Keratinocyte (primary cell): ENCODE measurements around the gene RABGGTB. TPM values are rescaled to one million over a fixed set of nuclear protein-coding genes. Genes with fewer than 3 reads are reported as not detected.
"Not testable (repeated sequence)": the region's sequence is repeated elsewhere in the genome, so short reads cannot be mapped to it uniquely, and the experiment has no call there.

ENCODE experiments used
- DNase-seq: peaks from one replicate; pipeline ENCODE4 v3.0.0-alpha.2; 2011; ENCODE audit warnings: low read depth, missing footprints, low spot score
- FAIRE-seq: peaks from 2 replicates; lab custom pipeline; 2011; peaks lifted over from hg19 to GRCh38; lab: Jason Lieb, UNC
- H2AFZ ChIP-seq: 2 replicates; pipeline ENCODE4 v1.6.0; 2012; ENCODE audit warnings: low read length, control low read depth, inconsistent platforms; ENCODE audit not compliant: control insufficient read depth
- H3K27ac ChIP-seq: 2 replicates; pipeline ENCODE4 v1.5.1; 2011; ENCODE audit warnings: low read length; ENCODE audit not compliant: control insufficient read depth, insufficient read depth
- H3K27me3 ChIP-seq: 3 replicates; pipeline ENCODE4 v1.6.0; 2011; ENCODE audit warnings: low read length; ENCODE audit not compliant: control insufficient read depth, insufficient read depth; ENCODE audit errors: extremely low read depth
- H3K36me3 ChIP-seq, 2 experiments: 2 replicates in 1 of 2; 3 replicates in 1 of 2; pipeline ENCODE4 v1.5.1; 2011; ENCODE audit warnings: low read length in 2 of 2, mild to moderate bottlenecking in 1 of 2; ENCODE audit not compliant: control insufficient read depth in 2 of 2, insufficient read depth in 2 of 2; ENCODE audit errors: extremely low read depth in 1 of 2
- H3K4me1 ChIP-seq: 3 replicates; pipeline ENCODE4 v1.5.1; 2011; ENCODE audit warnings: low read length; ENCODE audit not compliant: control insufficient read depth, insufficient read depth; ENCODE audit errors: extremely low read depth
- H3K4me2 ChIP-seq: 3 replicates; pipeline ENCODE4 v1.6.0; 2011; ENCODE audit warnings: low read depth, low read length; ENCODE audit not compliant: control insufficient read depth, insufficient read depth; ENCODE audit errors: extremely low read depth
- H3K4me3 ChIP-seq, 3 experiments: fragments of 200-600 bp in 1 of 3; sonication (generic) in 1 of 3; 2 replicates in 2 of 3; 3 replicates in 1 of 3; pipeline ENCODE4 v1.5.1; 2011 to 2016; ENCODE audit warnings: low read length in 3 of 3, mild to moderate bottlenecking in 3 of 3, control low read depth in 2 of 3, inconsistent platforms in 1 of 3, low read depth in 1 of 3, mixed read lengths in 1 of 3, mixed run types in 1 of 3, moderate library complexity in 1 of 3; ENCODE audit not compliant: control insufficient read depth in 2 of 3, insufficient read depth in 2 of 3; ENCODE audit errors: extremely low read depth in 1 of 3
- H3K79me2 ChIP-seq: 2 replicates; pipeline ENCODE4 v1.6.0; 2012; ENCODE audit warnings: low read length; ENCODE audit not compliant: control insufficient read depth, insufficient read depth
- H3K9ac ChIP-seq: 3 replicates; pipeline ENCODE4 v1.6.0; 2011; ENCODE audit warnings: low read length; ENCODE audit not compliant: control insufficient read depth, insufficient read depth; ENCODE audit errors: extremely low read depth
- H3K9me1 ChIP-seq: 3 replicates; pipeline ENCODE4 v1.6.0; 2011; ENCODE audit warnings: low read length; ENCODE audit not compliant: control insufficient read depth, insufficient read depth; ENCODE audit errors: extremely low read depth
- H3K9me3 ChIP-seq: 2 replicates; pipeline ENCODE4 v1.5.1; 2012; ENCODE audit warnings: low read depth, low read length; ENCODE audit not compliant: control insufficient read depth
- H4K20me1 ChIP-seq: 3 replicates; pipeline ENCODE4 v1.6.0; 2011; ENCODE audit warnings: low read length; ENCODE audit not compliant: control insufficient read depth, insufficient read depth; ENCODE audit errors: extremely low read depth
- EZH2 ChIP-seq: IDR thresholded peaks from one replicate; pipeline ENCODE4 v1.6.1; 2012; ENCODE audit warnings: inconsistent platforms, mild to moderate bottlenecking, low read length, moderate library complexity
- dilution Hi-C: fragments of 300-500 bp; cut with MboI; formaldehyde crosslinking; loops from one replicate; pipeline ENCODE4 v1.7.0; 2020; ENCODE audit warnings: low sequenced_read_pairs; ENCODE audit not compliant: extremely low pct_ligation_motif_present
- polyA plus RNA-seq, 5 experiments: library from polyadenylated mRNA; depleted of rRNA in 3 of 5; stranded (reverse) in 3 of 5; stranded (forward) in 1 of 5; unstranded in 1 of 5; fragments of >200 nt; gene quantifications; 1 replicate in 1 of 5; 2 replicates in 3 of 5; 3 replicates in 1 of 5; pipeline versions ENCODE4 v1.2.1 to v1.2.3, GENCODE V29; 2011 to 2012; ENCODE audit warnings: missing spikeins in 2 of 5, low read depth in 1 of 5, low replicate concordance in 1 of 5
- TF ChIP-seq, protein P1 (sequence below), 3 experiments: IDR thresholded peaks in 1 of 3; conservative IDR thresholded peaks in 1 of 3; optimal IDR thresholded peaks in 1 of 3; 2 replicates in 2 of 3; 3 replicates in 1 of 3; pipeline versions ENCODE3 to v1.5.1; 2011; ENCODE audit warnings: low read length in 3 of 3, mild to moderate bottlenecking in 3 of 3, moderate library complexity in 2 of 3, control low read depth in 1 of 3, inconsistent platforms in 1 of 3; ENCODE audit not compliant: insufficient read depth in 2 of 3; ENCODE audit errors: extremely low read depth in 1 of 3

The RABGGTB gene
- polyA plus RNA-seq, 1 donor (not counting 4 experiments of a cell fraction or from before 2014, with no cell fraction given), result 243 TPM

- H4K20me1 ChIP-seq, result no peaks in the 10 kb centered on the region
- H3K4me1 ChIP-seq, result no peaks in the 10 kb centered on the region
- no peaks in the 10 kb centered on the region for H3K9me1 ChIP-seq
- no peak overlapping the region for H3K27ac ChIP-seq
- H3K9ac ChIP-seq, result no peak overlapping the region
- no peaks in the 10 kb centered on the region for H3K36me3 ChIP-seq
- no peaks in the 10 kb centered on the region for H3K79me2 ChIP-seq
- H3K4me2 ChIP-seq, result no peak overlapping the region
- FAIRE-seq, result no peak
- dilution Hi-C loops, result no loop called here
- TF ChIP-seq EZH2, result no peak
- TF ChIP-seq, protein P1, sequence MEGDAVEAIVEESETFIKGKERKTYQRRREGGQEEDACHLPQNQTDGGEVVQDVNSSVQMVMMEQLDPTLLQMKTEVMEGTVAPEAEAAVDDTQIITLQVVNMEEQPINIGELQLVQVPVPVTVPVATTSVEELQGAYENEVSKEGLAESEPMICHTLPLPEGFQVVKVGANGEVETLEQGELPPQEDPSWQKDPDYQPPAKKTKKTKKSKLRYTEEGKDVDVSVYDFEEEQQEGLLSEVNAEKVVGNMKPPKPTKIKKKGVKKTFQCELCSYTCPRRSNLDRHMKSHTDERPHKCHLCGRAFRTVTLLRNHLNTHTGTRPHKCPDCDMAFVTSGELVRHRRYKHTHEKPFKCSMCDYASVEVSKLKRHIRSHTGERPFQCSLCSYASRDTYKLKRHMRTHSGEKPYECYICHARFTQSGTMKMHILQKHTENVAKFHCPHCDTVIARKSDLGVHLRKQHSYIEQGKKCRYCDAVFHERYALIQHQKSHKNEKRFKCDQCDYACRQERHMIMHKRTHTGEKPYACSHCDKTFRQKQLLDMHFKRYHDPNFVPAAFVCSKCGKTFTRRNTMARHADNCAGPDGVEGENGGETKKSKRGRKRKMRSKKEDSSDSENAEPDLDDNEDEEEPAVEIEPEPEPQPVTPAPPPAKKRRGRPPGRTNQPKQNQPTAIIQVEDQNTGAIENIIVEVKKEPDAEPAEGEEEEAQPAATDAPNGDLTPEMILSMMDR (optimal IDR thresholded peaks at IDR 0.05 in 1 of 3, IDR thresholded peaks at IDR 0.05 in 1 of 3, conservative IDR thresholded peaks at IDR 0.05 in 1 of 3; ENCODE audit: extremely low read depth in 1 of 3, insufficient read depth in 2 of 3, low read length in 3 of 3), result no peak
- H3K4me3 ChIP-seq, result no peak overlapping the region
- DNase-seq, result no peak
- no peaks in the 10 kb centered on the region for H3K27me3 ChIP-seq
- H3K9me3 ChIP-seq, result no peaks in the 10 kb centered on the region
- no peak overlapping the region for H2AFZ ChIP-seq
Measured at GRCh38 chr1:75811211-75811981, 25.3 kb downstream of the RABGGTB start.

DNA sequence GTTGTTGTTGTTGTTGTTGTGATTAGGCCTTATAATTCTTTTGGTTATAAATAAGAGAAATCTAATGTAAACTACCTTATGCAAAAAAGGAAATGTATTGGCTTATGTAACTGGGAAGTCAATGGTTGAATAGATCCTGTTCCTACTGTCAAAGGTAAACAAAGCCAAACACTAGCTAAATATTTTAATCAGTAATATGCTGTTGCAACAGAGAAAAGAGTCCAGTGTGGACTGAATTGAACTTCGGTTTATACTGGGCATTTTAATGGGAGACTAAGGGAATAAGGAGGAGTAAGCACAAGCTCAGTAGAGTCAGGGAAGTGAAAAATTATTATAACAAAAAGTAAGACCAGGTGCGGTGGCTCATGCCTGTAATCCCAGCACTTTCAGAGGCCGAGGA lies 26.0 kb downstream of the RABGGTB start:
- FAIRE-seq (no peak), DNase-seq (no peak)
- Histone ChIP-seq H3K36me3 (no peaks in the 10 kb centered on the region), H4K20me1 (no peaks in the 10 kb centered on the region), H3K4me1 (no peaks in the 10 kb centered on the region), H3K9me3 (no peaks in the 10 kb centered on the region), H3K4me2 (no peak overlapping the region), H3K9ac (no peak overlapping the region), H3K79me2 (no peaks in the 10 kb centered on the region), H3K27ac (no peak overlapping the region), H3K9me1 (no peaks in the 10 kb centered on the region), H3K4me3 (no peak overlapping the region), H3K27me3 (no peaks in the 10 kb centered on the region), H2AFZ (no peak overlapping the region)
- no peak for TF ChIP-seq EZH2
- TF ChIP-seq, protein P1 (optimal IDR thresholded peaks at IDR 0.05 in 1 of 3, IDR thresholded peaks at IDR 0.05 in 1 of 3, conservative IDR thresholded peaks at IDR 0.05 in 1 of 3; ENCODE audit: extremely low read depth in 1 of 3, insufficient read depth in 2 of 3, low read length in 3 of 3), result no peak
- dilution Hi-C loops, result no loop called here

GRCh38 chr1:75823596-75823995 lies 37.5 kb downstream of the RABGGTB start:
- H3K36me3 ChIP-seq, H3K9me1 ChIP-seq, H3K4me3 ChIP-seq, H3K27ac ChIP-seq, H3K27me3 ChIP-seq, H3K79me2 ChIP-seq, H3K4me1 ChIP-seq, H3K9ac ChIP-seq, FAIRE-seq, DNase-seq, H2AFZ ChIP-seq, H3K4me2 ChIP-seq, H4K20me1 ChIP-seq, H3K9me3 ChIP-seq, dilution Hi-C loops: not testable (repeated sequence)
